GM19035 (cell line): ENCODE measurements around the gene FAM227B.
"Not testable (repeated sequence)": the region's sequence is repeated elsewhere in the genome, so short reads cannot be mapped to it uniquely, and the experiment has no call there.

ENCODE experiments used
- ATAC-seq: cut with Tn5 transposase; IDR thresholded peaks from one replicate; pipeline ENCODE4 v1.9.1; 2021; ENCODE audit not compliant: unreplicated experiment

The FAM227B gene, protein sequence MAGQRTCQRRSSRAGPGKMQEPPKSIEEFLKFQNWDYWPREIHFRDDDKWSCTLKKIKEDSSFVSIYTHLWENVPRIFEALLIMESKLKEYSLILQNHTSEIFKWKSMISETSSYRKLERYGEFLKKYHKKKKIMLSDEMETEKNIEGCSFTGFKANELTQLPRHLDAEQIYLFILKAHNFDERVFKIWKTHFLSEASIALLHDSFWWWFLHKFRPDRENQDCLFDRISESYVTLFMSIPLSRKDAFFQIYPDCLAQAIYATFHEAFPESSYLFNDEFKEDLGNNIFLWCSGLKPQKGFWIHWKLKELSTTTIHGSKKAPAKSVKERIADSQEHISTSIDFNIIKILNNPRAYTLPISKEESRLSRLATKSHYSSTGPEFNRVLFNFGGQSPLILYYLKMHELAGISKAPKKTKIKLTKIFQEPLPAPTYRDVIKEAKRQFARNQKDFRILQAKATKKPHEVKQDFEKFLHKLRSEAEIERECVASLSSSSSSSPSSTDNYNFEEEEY

DNA sequence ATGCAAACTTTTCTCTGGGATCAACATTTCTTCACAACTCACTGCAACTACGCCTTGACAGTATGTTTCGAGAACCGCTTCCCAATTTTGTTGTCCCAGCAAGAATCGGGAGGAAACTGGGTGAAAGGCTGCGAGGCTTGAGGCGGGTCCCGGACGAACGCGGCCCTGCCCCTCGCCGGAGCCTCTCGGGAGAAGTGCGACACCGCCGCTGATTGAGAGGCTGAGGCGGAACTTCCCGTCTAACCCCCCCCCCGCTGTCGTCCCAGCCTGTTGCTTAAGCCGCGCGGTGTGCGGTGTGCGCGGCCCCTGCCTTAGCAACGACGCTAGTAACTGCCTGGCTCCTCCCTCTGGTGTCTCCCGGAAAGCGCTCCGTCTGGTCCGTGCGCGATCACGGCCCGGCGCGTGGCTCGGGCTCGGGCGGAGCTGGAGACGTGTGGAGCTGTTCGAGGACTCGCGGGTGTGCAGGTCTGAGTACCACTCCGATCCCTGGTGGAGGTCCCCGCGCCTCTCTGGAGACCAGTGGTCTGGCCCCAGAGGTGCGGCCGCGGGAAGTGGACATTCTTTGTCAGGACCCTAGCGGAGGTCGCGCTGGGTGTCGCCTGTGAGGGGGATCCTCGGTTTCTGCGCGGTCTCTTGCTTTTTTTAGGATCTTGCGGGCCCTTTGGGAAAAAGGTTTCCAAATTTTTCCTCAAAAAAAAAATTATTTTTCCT is at the start of gene FAM227B, which contains the start of gene DTWD1:
Gene FAM227B (minus strand): TSS at position 161 of the 711 bp plus-strand sequence. CDS start 5,647 bp downstream, outside the sequence.
Gene DTWD1 (plus strand): TSS at position 391 of the 711 bp plus-strand sequence. CDS start 4,120 bp downstream, outside the sequence.
- ATAC-seq: peak; percentile 98

DNA sequence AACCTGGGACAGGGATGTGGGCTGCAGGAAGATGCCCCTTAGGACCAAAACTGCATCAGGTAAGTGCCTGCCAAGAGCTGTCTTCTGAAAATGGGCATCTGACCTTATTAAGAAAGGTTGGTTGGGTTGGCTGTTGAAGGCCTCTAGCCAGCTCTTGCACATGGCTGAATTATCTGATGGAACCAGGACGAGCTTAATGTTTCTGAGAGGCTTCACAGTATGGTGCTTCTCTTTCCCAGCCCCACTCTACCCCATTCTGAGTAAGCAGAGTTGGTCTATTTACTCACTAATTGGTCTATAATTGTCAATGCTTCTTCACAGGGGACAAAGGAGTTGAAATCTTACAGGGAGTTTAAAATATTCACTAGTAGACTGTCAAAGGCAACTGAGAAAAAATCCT is 48.7 kb upstream of the FAM227B start:
- ATAC-seq: no peak

- ATAC-seq: not testable (repeated sequence)
Observed at GRCh38 chr15:49666486-49666885, 45.9 kb upstream of the FAM227B start.

GRCh38 chr15:49664716-49665115 is 44.1 kb upstream of the FAM227B start:
- ATAC-seq: no peak

DNA sequence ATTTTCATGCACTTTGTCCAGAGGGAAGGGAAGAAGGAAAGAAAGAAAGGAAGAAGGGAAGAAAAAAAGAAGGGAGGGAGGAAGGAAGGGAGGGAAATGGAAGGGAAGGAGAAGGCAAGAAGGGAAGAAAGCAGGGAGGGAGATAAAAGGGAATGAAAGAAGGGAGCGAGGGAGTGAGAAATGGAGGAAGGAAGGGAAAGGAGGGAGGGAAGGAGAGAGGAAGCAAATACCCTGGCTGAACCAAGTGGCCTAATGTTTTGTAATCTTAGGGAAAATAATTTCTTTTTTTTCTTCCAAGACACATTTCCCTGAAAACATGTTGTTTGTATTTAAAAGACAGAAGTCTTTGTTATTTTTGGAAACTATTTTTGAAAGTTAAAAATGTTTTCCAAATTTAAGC is 36.1 kb upstream of the FAM227B start:
- no peak for ATAC-seq

- no peak for ATAC-seq
Observed at GRCh38 chr15:49652922-49653321, 32.3 kb upstream of the FAM227B start.

- ATAC-seq: no peak
Observed at GRCh38 chr15:49650676-49651075, 30.1 kb upstream of the FAM227B start.

- ATAC-seq: no peak
Observed at GRCh38 chr15:49649987-49650386, 29.4 kb upstream of the FAM227B start.

- no peak for ATAC-seq
Observed at GRCh38 chr15:49646891-49647290, 26.3 kb upstream of the FAM227B start.

GRCh38 chr15:49645941-49646340 is 25.3 kb upstream of the FAM227B start:
- no peak for ATAC-seq

DNA sequence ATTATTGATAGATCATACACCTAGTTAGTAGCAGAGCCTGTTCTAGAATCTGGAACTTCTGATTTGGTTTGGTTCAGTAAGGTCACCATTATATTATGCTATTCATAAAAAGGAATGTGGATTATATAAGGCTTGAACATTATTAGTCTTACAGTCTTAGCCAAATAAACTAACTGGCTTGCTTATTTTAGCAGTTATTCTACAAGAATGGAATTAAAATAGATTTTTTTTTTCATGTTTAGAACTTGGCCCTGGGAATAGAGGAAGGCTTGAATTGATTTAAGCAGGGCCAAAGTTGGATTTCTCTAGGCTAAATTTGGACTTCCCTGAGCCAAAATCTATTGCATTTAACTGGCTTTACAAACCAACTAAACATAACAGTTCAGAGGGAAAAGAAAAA is 24.7 kb upstream of the FAM227B start:
- ATAC-seq: no peak

GRCh38 chr15:49644364-49644794 is 23.8 kb upstream of the FAM227B start:
- ATAC-seq: no peak

DNA sequence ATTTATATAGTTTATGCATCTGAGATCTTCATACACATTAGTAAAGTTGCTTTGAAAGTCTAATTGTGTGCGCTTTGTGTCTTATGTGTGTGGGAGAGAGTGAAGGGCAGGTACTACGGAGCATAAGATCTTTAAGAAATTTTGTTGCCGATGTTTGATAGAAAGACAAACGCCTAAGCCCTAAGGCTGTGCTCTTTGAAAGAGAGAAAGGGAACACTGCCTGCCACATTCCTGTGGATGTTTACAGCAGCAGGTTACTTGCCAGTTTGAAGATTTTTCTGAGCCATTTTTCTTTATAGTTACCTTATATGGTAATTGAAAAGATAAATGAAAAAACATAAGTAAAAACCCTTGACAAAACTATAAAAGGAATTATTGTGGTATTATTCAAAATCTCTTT is 17.2 kb upstream of the FAM227B start:
- ATAC-seq: no peak

GRCh38 chr15:49628379-49628778 is 7.8 kb upstream of the FAM227B start:
- no peak for ATAC-seq

DNA sequence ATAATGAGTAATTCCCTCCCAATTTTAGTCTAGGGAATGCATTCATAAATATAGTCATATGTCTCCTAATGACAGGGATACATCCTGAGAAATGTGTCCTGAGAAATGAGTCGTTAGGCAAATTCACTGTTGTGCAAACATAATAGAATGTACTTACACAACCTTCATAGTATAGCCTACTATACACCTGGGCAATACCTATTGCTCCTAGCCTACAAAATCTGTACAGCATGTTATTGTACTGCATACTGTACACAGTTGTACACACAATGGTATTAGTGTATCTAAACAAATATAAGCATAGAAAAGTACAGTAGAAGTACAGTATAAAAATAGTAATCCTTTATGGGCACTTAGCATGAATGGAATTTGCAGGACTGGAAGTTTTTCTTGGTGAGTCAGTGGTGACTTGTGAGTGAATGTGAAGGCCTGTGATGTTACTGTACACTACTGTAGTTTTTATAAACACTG is 6.8 kb upstream of the FAM227B start:
- ATAC-seq: no peak

DNA sequence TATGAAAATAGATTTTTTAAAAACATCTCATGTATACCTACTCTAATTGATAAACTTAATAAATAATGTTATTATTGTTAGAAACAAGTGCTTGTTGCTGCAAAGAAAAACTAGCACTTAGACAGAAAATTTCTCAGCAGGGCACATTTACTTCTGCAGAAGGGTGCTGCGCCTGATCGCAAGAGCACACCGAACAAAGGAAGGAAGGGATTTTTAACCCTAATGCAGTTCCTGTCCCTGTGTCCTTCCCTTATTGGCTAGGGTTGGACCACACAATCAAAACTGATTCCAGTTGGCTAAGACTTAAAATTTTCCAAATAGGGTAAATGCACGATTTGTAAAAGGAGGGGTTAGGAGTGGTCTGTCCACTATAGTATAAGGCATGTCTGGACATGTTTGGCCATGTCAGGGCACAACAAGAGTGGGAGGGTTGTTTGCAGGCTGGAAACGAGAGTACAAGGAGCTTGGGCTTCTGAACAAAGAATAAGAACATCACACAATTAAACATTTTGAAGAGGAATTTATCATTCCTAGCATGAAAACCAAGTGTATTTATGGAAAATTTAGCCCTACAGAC is 4.9 kb upstream of the FAM227B start:
- no peak for ATAC-seq

DNA sequence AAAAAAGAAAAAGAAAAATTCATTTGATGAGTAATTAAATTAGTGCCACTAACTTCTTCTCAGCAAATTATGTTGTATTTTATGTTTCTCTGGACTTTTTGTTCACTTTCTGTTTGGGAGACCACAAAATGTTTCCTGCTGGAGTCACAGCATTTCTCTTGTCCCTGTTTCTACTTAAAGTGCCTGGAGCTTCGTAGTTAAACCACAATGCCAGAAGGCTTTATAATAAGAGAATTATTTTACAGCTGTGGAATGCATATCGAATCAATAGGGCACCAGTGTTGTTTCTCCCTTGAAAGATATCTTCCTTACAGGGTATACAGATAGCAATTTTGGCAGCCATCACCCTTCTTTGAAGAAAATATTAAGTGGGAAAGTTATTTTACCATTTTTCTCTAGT is 3.4 kb upstream of the FAM227B start:
- no peak for ATAC-seq

- ATAC-seq: no peak
Observed at GRCh38 chr15:49622561-49622960, 1.9 kb upstream of the FAM227B start.

GRCh38 chr15:49621887-49622286 is 1.3 kb upstream of the FAM227B start:
- ATAC-seq: no peak

DNA sequence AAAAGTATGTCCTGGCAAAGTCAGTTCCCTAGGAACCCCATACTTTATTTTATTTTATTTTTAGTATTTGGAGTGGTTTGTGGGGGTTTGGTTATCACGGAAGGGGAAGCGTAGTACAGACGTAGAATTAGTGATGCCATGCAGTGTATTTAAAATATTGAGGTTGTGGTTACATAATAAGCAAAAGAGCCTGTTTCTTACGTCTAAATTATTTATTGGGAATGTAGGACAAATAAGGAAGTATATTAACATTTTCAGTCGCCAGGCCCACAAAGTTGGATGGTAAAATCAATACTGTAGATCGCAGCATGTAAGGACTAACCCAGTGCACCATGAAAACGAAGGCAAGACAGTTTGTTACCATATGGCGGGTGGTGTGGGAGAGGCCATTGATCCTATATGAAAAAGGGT is 788 bp upstream of the FAM227B start:
- no peak for ATAC-seq

DNA sequence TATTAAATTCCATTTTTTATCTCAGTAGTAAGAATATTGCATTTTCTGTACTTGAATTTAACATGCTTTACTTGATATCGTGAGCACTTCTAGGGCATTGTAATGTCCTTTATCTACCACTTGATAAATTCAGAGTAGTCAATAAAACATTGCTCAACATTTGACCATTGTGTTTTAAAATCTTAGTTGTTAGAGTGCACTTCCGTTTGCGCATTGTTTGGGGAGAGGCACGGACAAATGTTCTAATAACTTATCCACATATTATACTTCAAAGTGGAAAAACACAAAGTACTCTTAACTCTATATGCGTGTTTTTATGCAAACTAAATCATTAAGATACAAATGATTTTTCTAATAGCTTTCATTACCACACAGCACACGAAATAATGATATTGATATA is 419 bp downstream of the FAM227B start:
- ATAC-seq: peak; percentile 5
